ENCODE results near the gene NOL11.

Gene NOL11

GRCh38 chr17:67707442-67707841 is 10.3 kb upstream of the NOL11 start:
- no peak overlapping the region for H3K4me2 ChIP-seq (ENCODE audit: low read length, poor library complexity, severe bottlenecking)
- peaks cover 0 to 4% of the 10 kb centered on the region in 2 experiments for H3K27me3 ChIP-seq (ENCODE audit: control insufficient read depth in 1 of 2, insufficient read depth in 1 of 2, low read length in 2 of 2)
- no peak for DNase-seq
- H3K9ac ChIP-seq (ENCODE audit: low read length): no peak overlapping the region
- no peak overlapping the region for H3K4ac ChIP-seq (ENCODE audit: low read depth in 1 of 2, low read length in 2 of 2)
- H3K4me3 ChIP-seq (ENCODE audit: insufficient read depth in 1 of 2, low read depth in 1 of 2, low read length in 2 of 2): no peak overlapping the region
- no peak overlapping the region for H3K18ac ChIP-seq (ENCODE audit: low read depth in 1 of 2, low read length in 2 of 2)
- no peak overlapping the region for H2BK120ac ChIP-seq (ENCODE audit: low read depth, low read length)
- H2BK12ac ChIP-seq (ENCODE audit: low read length in 2 of 2): no peak overlapping the region
- H4K91ac ChIP-seq (ENCODE audit: low read length): no peak overlapping the region
- H3K27ac ChIP-seq (ENCODE audit: low read length, poor library complexity, severe bottlenecking): no peak overlapping the region
- no peak overlapping the region for H2BK15ac ChIP-seq (ENCODE audit: low read depth, poor library complexity, severe bottlenecking)
- no peaks in the 10 kb centered on the region for H3K79me1 ChIP-seq (replicated peaks; ENCODE audit: low read length, poor library complexity, severe bottlenecking)
- no peak overlapping the region for H2AFZ ChIP-seq (ENCODE audit: low read depth, low read length)
- H4K8ac ChIP-seq (ENCODE audit: low read length): no peak overlapping the region
- H3K14ac ChIP-seq (ENCODE audit: low read length in 2 of 2): no peak overlapping the region
- H3K9me3 ChIP-seq (ENCODE audit: control insufficient read depth, low read length): no peaks in the 10 kb centered on the region
- no peak overlapping the region for H2AK5ac ChIP-seq (ENCODE audit: low read length, severe bottlenecking)
- no peak overlapping the region for H2BK5ac ChIP-seq (ENCODE audit: low read depth, low read length, poor library complexity, severe bottlenecking)
- 82% methylated on average over 2 of the region's 2 CpGs for WGBS
- H3K4me1 ChIP-seq (ENCODE audit: control insufficient read depth, insufficient read depth, low read depth, low read length): no peaks in the 10 kb centered on the region
- H3K36me3 ChIP-seq (ENCODE audit: control insufficient read depth in 1 of 2, insufficient read depth in 2 of 2, low read depth in 1 of 2, low read length in 2 of 2): no peaks in the 10 kb centered on the region
- no peak overlapping the region for H3K23ac ChIP-seq (ENCODE audit: low read length in 2 of 2)

DNA sequence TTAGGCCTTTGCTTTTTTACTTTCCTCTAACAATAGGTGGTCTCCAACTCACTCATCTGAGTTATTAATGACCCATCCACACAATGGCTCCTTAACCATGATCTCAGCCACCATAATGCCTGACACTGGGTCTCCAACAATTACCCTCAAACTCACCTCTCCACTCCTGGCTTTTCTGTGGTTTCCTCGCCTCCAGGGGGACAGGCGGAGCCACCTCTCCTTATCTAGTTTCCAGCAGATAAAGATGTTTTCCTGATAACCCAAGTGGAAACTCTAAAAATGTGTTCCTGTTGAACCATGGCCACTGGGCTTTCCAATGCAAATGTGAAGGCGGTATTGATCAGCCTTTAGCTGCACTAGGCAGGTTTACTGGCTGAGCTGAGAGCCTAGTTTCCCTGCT is 9.4 kb upstream of the NOL11 start:
- Histone ChIP-seq H3K27ac (ENCODE audit: low read length, poor library complexity, severe bottlenecking) (no peak overlapping the region), H3K14ac (ENCODE audit: low read length in 2 of 2) (no peak overlapping the region), H3K36me3 (ENCODE audit: control insufficient read depth in 1 of 2, insufficient read depth in 2 of 2, low read depth in 1 of 2, low read length in 2 of 2) (no peaks in the 10 kb centered on the region), H2AK5ac (ENCODE audit: low read length, severe bottlenecking) (no peak overlapping the region), H3K4me2 (ENCODE audit: low read length, poor library complexity, severe bottlenecking) (no peak overlapping the region), H3K23ac (ENCODE audit: low read length in 2 of 2) (no peak overlapping the region), H2BK120ac (ENCODE audit: low read depth, low read length) (no peak overlapping the region), H4K91ac (ENCODE audit: low read length) (no peak overlapping the region), H3K9ac (ENCODE audit: low read length) (no peak overlapping the region), H3K18ac (ENCODE audit: low read depth in 1 of 2, low read length in 2 of 2) (no peak overlapping the region), H2BK12ac (ENCODE audit: low read length in 2 of 2) (no peak overlapping the region), H3K4me1 (ENCODE audit: control insufficient read depth, insufficient read depth, low read depth, low read length) (no peaks in the 10 kb centered on the region), H3K4ac (ENCODE audit: low read depth in 1 of 2, low read length in 2 of 2) (no peak overlapping the region), H3K9me3 (ENCODE audit: control insufficient read depth, low read length) (no peaks in the 10 kb centered on the region), H3K79me1 (replicated peaks; ENCODE audit: low read length, poor library complexity, severe bottlenecking) (no peaks in the 10 kb centered on the region), H2AFZ (ENCODE audit: low read depth, low read length) (no peak overlapping the region), H2BK5ac (ENCODE audit: low read depth, low read length, poor library complexity, severe bottlenecking) (no peak overlapping the region), H2BK15ac (ENCODE audit: low read depth, poor library complexity, severe bottlenecking) (no peak overlapping the region), H4K8ac (ENCODE audit: low read length) (no peak overlapping the region), H3K27me3 (ENCODE audit: control insufficient read depth in 1 of 2, insufficient read depth in 1 of 2, low read length in 2 of 2) (peaks cover 0 to 4% of the 10 kb centered on the region in 2 experiments), H3K4me3 (ENCODE audit: insufficient read depth in 1 of 2, low read depth in 1 of 2, low read length in 2 of 2) (no peak overlapping the region)
- no peak for DNase-seq
- 61% methylated on average over 3 of the region's 3 CpGs for WGBS

DNA sequence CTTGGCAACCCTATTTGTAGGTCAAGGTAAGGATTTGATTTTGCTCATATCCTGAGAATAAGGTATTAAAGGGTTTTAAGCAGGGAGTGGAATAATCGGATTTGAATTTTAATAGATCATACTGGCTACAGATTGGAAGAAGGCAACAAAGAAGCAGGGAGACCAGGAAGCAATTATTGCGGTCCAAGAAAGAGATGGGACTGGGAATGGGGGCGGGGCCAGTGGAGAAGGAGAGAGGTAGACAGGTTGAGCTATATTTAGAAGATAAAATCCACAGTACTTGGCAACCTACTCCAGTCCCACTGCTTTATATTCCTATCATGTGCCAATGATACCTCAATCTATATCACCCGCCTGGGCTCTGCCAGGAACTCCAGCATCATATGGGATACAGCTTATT is 5.8 kb upstream of the NOL11 start:
- no peak overlapping the region for H2AK5ac ChIP-seq (ENCODE audit: low read length, severe bottlenecking)
- no peak overlapping the region for H3K4me2 ChIP-seq (ENCODE audit: low read length, poor library complexity, severe bottlenecking)
- H3K79me1 ChIP-seq (replicated peaks; ENCODE audit: low read length, poor library complexity, severe bottlenecking): no peaks in the 10 kb centered on the region
- H3K27ac ChIP-seq (ENCODE audit: low read length, poor library complexity, severe bottlenecking): no peak overlapping the region
- H3K36me3 ChIP-seq (ENCODE audit: control insufficient read depth in 1 of 2, insufficient read depth in 2 of 2, low read depth in 1 of 2, low read length in 2 of 2): no peaks in the 10 kb centered on the region
- H3K4me1 ChIP-seq (ENCODE audit: control insufficient read depth, insufficient read depth, low read depth, low read length): peaks cover 4% of the 10 kb centered on the region
- no peak overlapping the region for H3K23ac ChIP-seq (ENCODE audit: low read length in 2 of 2)
- H3K9me3 ChIP-seq (ENCODE audit: control insufficient read depth, low read length): no peaks in the 10 kb centered on the region
- H3K9ac ChIP-seq (ENCODE audit: low read length): no peak overlapping the region
- DNase-seq: no peak
- no peak overlapping the region for H4K91ac ChIP-seq (ENCODE audit: low read length)
- no peak overlapping the region for H2BK5ac ChIP-seq (ENCODE audit: low read depth, low read length, poor library complexity, severe bottlenecking)
- H2BK15ac ChIP-seq (ENCODE audit: low read depth, poor library complexity, severe bottlenecking): no peak overlapping the region
- no peak overlapping the region for H2AFZ ChIP-seq (ENCODE audit: low read depth, low read length)
- H2BK12ac ChIP-seq (ENCODE audit: low read length in 2 of 2): no peak overlapping the region
- no peak overlapping the region for H3K18ac ChIP-seq (ENCODE audit: low read depth in 1 of 2, low read length in 2 of 2)
- no peak overlapping the region for H4K8ac ChIP-seq (ENCODE audit: low read length)
- no peak overlapping the region for H3K14ac ChIP-seq (ENCODE audit: low read length in 2 of 2)
- H3K4me3 ChIP-seq (ENCODE audit: insufficient read depth in 1 of 2, low read depth in 1 of 2, low read length in 2 of 2): no peak overlapping the region
- WGBS: 72% methylated on average over 4 of the region's 4 CpGs
- H3K27me3 ChIP-seq (ENCODE audit: control insufficient read depth in 1 of 2, insufficient read depth in 1 of 2, low read length in 2 of 2): peaks cover 0 to 4% of the 10 kb centered on the region in 2 experiments
- H2BK120ac ChIP-seq (ENCODE audit: low read depth, low read length): no peak overlapping the region
- no peak overlapping the region for H3K4ac ChIP-seq (ENCODE audit: low read depth in 1 of 2, low read length in 2 of 2)

GRCh38 chr17:67712375-67712774 is 5.4 kb upstream of the NOL11 start:
- H4K91ac ChIP-seq (ENCODE audit: low read length): no peak overlapping the region
- no peak overlapping the region for H3K14ac ChIP-seq (ENCODE audit: low read length in 2 of 2)
- H3K4me1 ChIP-seq (ENCODE audit: control insufficient read depth, insufficient read depth, low read depth, low read length): peaks cover 4% of the 10 kb centered on the region
- H3K4ac ChIP-seq (ENCODE audit: low read depth in 1 of 2, low read length in 2 of 2): no peak overlapping the region
- H3K9me3 ChIP-seq (ENCODE audit: control insufficient read depth, low read length): no peaks in the 10 kb centered on the region
- no peak overlapping the region for H3K27ac ChIP-seq (ENCODE audit: low read length, poor library complexity, severe bottlenecking)
- H3K23ac ChIP-seq (ENCODE audit: low read length in 2 of 2): no peak overlapping the region
- H2AK5ac ChIP-seq (ENCODE audit: low read length, severe bottlenecking): peak overlapping the region; percentile 21
- H2BK5ac ChIP-seq (ENCODE audit: low read depth, low read length, poor library complexity, severe bottlenecking): no peak overlapping the region
- no peak overlapping the region for H2BK120ac ChIP-seq (ENCODE audit: low read depth, low read length)
- no peak overlapping the region for H2BK12ac ChIP-seq (ENCODE audit: low read length in 2 of 2)
- H3K4me2 ChIP-seq (ENCODE audit: low read length, poor library complexity, severe bottlenecking): no peak overlapping the region
- H2AFZ ChIP-seq (ENCODE audit: low read depth, low read length): no peak overlapping the region
- no peak overlapping the region for H3K18ac ChIP-seq (ENCODE audit: low read depth in 1 of 2, low read length in 2 of 2)
- DNase-seq: no peak
- no peak overlapping the region for H3K9ac ChIP-seq (ENCODE audit: low read length)
- H3K4me3 ChIP-seq (ENCODE audit: insufficient read depth in 1 of 2, low read depth in 1 of 2, low read length in 2 of 2): no peak overlapping the region
- H2BK15ac ChIP-seq (ENCODE audit: low read depth, poor library complexity, severe bottlenecking): no peak overlapping the region
- WGBS: 94% methylated on average over 4 of the region's 4 CpGs
- peaks cover 0 to 4% of the 10 kb centered on the region in 2 experiments for H3K27me3 ChIP-seq (ENCODE audit: control insufficient read depth in 1 of 2, insufficient read depth in 1 of 2, low read length in 2 of 2)
- H3K79me1 ChIP-seq (replicated peaks; ENCODE audit: low read length, poor library complexity, severe bottlenecking): no peaks in the 10 kb centered on the region
- no peaks in the 10 kb centered on the region for H3K36me3 ChIP-seq (ENCODE audit: control insufficient read depth in 1 of 2, insufficient read depth in 2 of 2, low read depth in 1 of 2, low read length in 2 of 2)
- H4K8ac ChIP-seq (ENCODE audit: low read length): no peak overlapping the region
